ENCODE data around the gene PPM1H.

PPM1H gene

GRCh38 chr12:62635649-62636048, 299.3 kb downstream of the PPM1H start:
- no peak overlapping the region for H3K4me3 ChIP-seq (replicated peaks; ENCODE audit: low read depth, low read length)
- TF ChIP-seq CTCF (IDR thresholded peaks at IDR 0.05; ENCODE audit: low read length, missing control alignments) = no peak
- DNase-seq (ENCODE audit: low read depth) = no peak

- peak overlapping the region; percentile 49 for H3K4me3 ChIP-seq (replicated peaks; ENCODE audit: low read depth, low read length)
- no peak for TF ChIP-seq CTCF (IDR thresholded peaks at IDR 0.05; ENCODE audit: low read length, missing control alignments)
- DNase-seq (ENCODE audit: low read depth) = no peak
These were observed 302.5 kb downstream of the PPM1H start for GRCh38 chr12:62632411-62632918.

- TF ChIP-seq CTCF (IDR thresholded peaks at IDR 0.05; ENCODE audit: low read length, missing control alignments) = peak; percentile 38
- peak; percentile 80 for DNase-seq (ENCODE audit: low read depth)
- peak overlapping the region; percentile 49 for H3K4me3 ChIP-seq (replicated peaks; ENCODE audit: low read depth, low read length)
These were observed 303.2 kb downstream of the PPM1H start for GRCh38 chr12:62631471-62632410.

- DNase-seq (ENCODE audit: low read depth) = no peak
- no peak for TF ChIP-seq CTCF (IDR thresholded peaks at IDR 0.05; ENCODE audit: low read length, missing control alignments)
- H3K4me3 ChIP-seq (replicated peaks; ENCODE audit: low read depth, low read length) = no peak overlapping the region
These were observed 304.8 kb downstream of the PPM1H start for GRCh38 chr12:62629971-62630739.

GRCh38 chr12:62629413-62629812, 305.5 kb downstream of the PPM1H start:
- no peak for TF ChIP-seq CTCF (IDR thresholded peaks at IDR 0.05; ENCODE audit: low read length, missing control alignments)
- no peak for DNase-seq (ENCODE audit: low read depth)
- H3K4me3 ChIP-seq (replicated peaks; ENCODE audit: low read depth, low read length) = no peak overlapping the region

- no peak for TF ChIP-seq CTCF (IDR thresholded peaks at IDR 0.05; ENCODE audit: low read length, missing control alignments)
- H3K4me3 ChIP-seq (replicated peaks; ENCODE audit: low read depth, low read length) = no peak overlapping the region
- DNase-seq (ENCODE audit: low read depth) = no peak
These were observed 307.8 kb downstream of the PPM1H start for GRCh38 chr12:62627181-62627580.

Measured in fibroblast of pulmonary artery (primary cell).